Gastroesophageal sphincter (tissue), 2 donors: ENCODE data around the gene MRPL52.

ENCODE experiments used
- POLR2A ChIP-seq, 2 donors: fragments of 450-650 bp; IDR thresholded peaks; one replicate each; pipeline ENCODE4 v1.6.1; 2017; ENCODE audit warnings: antibody characterized with exemption in 2 of 2, mild to moderate bottlenecking in 2 of 2, moderate library complexity in 1 of 2
- POLR2AphosphoS5 ChIP-seq: sonication (generic); formaldehyde crosslinking; IDR thresholded peaks from one replicate; pipeline ENCODE4 v1.6.1; 2017; ENCODE audit warnings: antibody characterized with exemption

GRCh38 chr14:22822016-22822570 is 7.6 kb upstream of the MRPL52 start:
- TF ChIP-seq POLR2AphosphoS5: no peak
- TF ChIP-seq POLR2A (IDR thresholded peaks at IDR 0.05): no peak
